ENCODE results near the gene FOXK1. TPM values are rescaled to one million over a fixed set of nuclear protein-coding genes. Genes with fewer than 3 reads are reported as not detected.

FOXK1 gene
- total and polyA plus RNA-seq, 2 of the 13 experiments (the other 11 are each of a cell fraction or from before 2014, with no cell fraction given): 4.6 to 8.8 TPM

- Histone ChIP-seq H3K9me3 (ENCODE audit: low read length) (no peaks in the 10 kb centered on the region), H3K4me2 (ENCODE audit: low read depth, low read length) (no peak overlapping the region), H4K20me1 (ENCODE audit: insufficient read depth, low read length) (no peaks in the 10 kb centered on the region), H3K4me3 (replicated peaks in 1 of 3; ENCODE audit: insufficient read depth in 1 of 3, low read depth in 2 of 3, low read length in 3 of 3) (no peak overlapping the region), H3K36me3 (replicated peaks in 1 of 2; ENCODE audit: control insufficient read depth in 1 of 2, insufficient read depth in 2 of 2, low read length in 2 of 2) (no peaks in the 10 kb centered on the region), H3K79me2 (ENCODE audit: insufficient read depth, low read length) (peaks cover 18% of the 10 kb centered on the region), H3K9ac (ENCODE audit: insufficient read depth, low read depth, low read length) (no peak overlapping the region), H2AFZ (ENCODE audit: low read length) (no peak overlapping the region), H3K4me1 (ENCODE audit: insufficient read depth, low read length) (peaks cover 28% of the 10 kb centered on the region), H3K27me3 (ENCODE audit: control insufficient read depth in 1 of 2, insufficient read depth in 2 of 2, low read length in 2 of 2) (no peaks in the 10 kb centered on the region; a peak in 1 of 5 replicates), H3K27ac (ENCODE audit: extremely low read length, insufficient read depth, low read length) (no peak overlapping the region)
- POLR2A ChIA-PET: no interaction called here
- CTCF ChIA-PET (ENCODE audit: low intra/inter-chr PET ratio, low total read pairs): no interaction called here
- ATAC-seq (no peak), FAIRE-seq (no peak), DNase-seq (ENCODE audit: low spot score) (no peak)
- no TSS peak for BruUV-seq (replicated peaks)
- WGBS (ENCODE audit: low lambda C conversion rate): 100% methylated on average over 6 of the region's 6 CpGs
- in situ Hi-C loops (cut with HindIII; ENCODE audit: extremely low pct_ligation_motif_present, low pct_unique_long_range_greater_than_20kb) (loop anchor here (25.0 kb wide), 1 partner anchor 160 kb away; no protein-coding TSS in a partner anchor), intact Hi-C loops (cut with micrococcal nuclease; ENCODE audit: unreplicated experiment) (no loop called here)
- TF ChIP-seq YY1 (IDR thresholded peaks at IDR 0.05; ENCODE audit: insufficient read depth, insufficient replicate concordance, low read depth, low read length) (no peak), ZBTB7A (CRISPR knock-in tag; IDR thresholded peaks at IDR 0.05) (no peak), ZNF777 (CRISPR knock-in tag; IDR thresholded peaks at IDR 0.05) (no peak), ZNF446 (CRISPR knock-in tag; IDR thresholded peaks at IDR 0.05) (no peak), AGO1 (IDR thresholded peaks at IDR 0.05; ENCODE audit: low read depth, low read length, poor library complexity, severe bottlenecking) (no peak), ETV6 (CRISPR knock-in tag; conservative IDR thresholded peaks at IDR 0.05) (no peak)
Measured at GRCh38 chr7:4772306-4772705, 90.2 kb downstream of the FOXK1 start.

- no peak for TF ChIP-seq NONO (IDR thresholded peaks at IDR 0.05)
- TF ChIP-seq NONO (CRISPR knock-in tag; conservative IDR thresholded peaks at IDR 0.05): 0 out of 2 replicates have a peak, but pooled peaks have one; percentile 27
- TF ChIP-seq ELK4 (CRISPR knock-in tag; IDR thresholded peaks at IDR 0.05; ENCODE audit: borderline replicate concordance): no peak
- no peaks in the 10 kb centered on the region for H3K9me3 ChIP-seq (ENCODE audit: low read length)
- DNase-seq (ENCODE audit: low spot score) (no peak), ATAC-seq (no peak), FAIRE-seq (no peak)
- no peaks in the 10 kb centered on the region for H4K20me1 ChIP-seq (ENCODE audit: insufficient read depth, low read length)
- no TSS peak for BruUV-seq (replicated peaks)
- H3K36me3 ChIP-seq (replicated peaks in 1 of 2; ENCODE audit: control insufficient read depth in 1 of 2, insufficient read depth in 2 of 2, low read length in 2 of 2): no peaks in the 10 kb centered on the region
- in situ Hi-C loops (cut with HindIII; ENCODE audit: extremely low pct_ligation_motif_present, low pct_unique_long_range_greater_than_20kb) (loop anchor here (25.0 kb wide), 1 partner anchor 162 kb away; no protein-coding TSS in a partner anchor), intact Hi-C loops (cut with micrococcal nuclease; ENCODE audit: unreplicated experiment) (no loop called here)
- no peak overlapping the region for H2AFZ ChIP-seq (ENCODE audit: low read length)
- peak overlapping the region; percentile 91; the same call in 1 of the 2 replicates for H3K9ac ChIP-seq (ENCODE audit: insufficient read depth, low read depth, low read length)
- ChIA-PET POLR2A (interaction anchor here (2.3 kb wide), 1 partner anchor 18 kb away, joined by 17 read pairs; no protein-coding TSS in a partner anchor), CTCF (ENCODE audit: low intra/inter-chr PET ratio, low total read pairs) (no interaction called here)
- H3K4me2 ChIP-seq (ENCODE audit: low read depth, low read length): peak overlapping the region; percentile 96
- peaks cover 39% of the 10 kb centered on the region for H3K4me1 ChIP-seq (ENCODE audit: insufficient read depth, low read length)
- H3K4me3 ChIP-seq (replicated peaks in 1 of 3; ENCODE audit: insufficient read depth in 1 of 3, low read depth in 2 of 3, low read length in 3 of 3): peak overlapping the region; percentile 96 to 98 (median 97); a peak in 3 of 6 replicates
- no peak overlapping the region for H3K27ac ChIP-seq (ENCODE audit: extremely low read length, insufficient read depth, low read length)
- WGBS (ENCODE audit: low lambda C conversion rate): 88% methylated on average over 12 of the region's 12 CpGs
- H3K27me3 ChIP-seq (ENCODE audit: control insufficient read depth in 1 of 2, insufficient read depth in 2 of 2, low read length in 2 of 2): no peaks in the 10 kb centered on the region; a peak in 1 of 5 replicates
- H3K79me2 ChIP-seq (ENCODE audit: insufficient read depth, low read length): peaks cover 27% of the 10 kb centered on the region
Measured at GRCh38 chr7:4774007-4774406, 91.9 kb downstream of the FOXK1 start.

Measured in HepG2 (cell line).